ENCODE results near the gene CTDP1.

DNA sequence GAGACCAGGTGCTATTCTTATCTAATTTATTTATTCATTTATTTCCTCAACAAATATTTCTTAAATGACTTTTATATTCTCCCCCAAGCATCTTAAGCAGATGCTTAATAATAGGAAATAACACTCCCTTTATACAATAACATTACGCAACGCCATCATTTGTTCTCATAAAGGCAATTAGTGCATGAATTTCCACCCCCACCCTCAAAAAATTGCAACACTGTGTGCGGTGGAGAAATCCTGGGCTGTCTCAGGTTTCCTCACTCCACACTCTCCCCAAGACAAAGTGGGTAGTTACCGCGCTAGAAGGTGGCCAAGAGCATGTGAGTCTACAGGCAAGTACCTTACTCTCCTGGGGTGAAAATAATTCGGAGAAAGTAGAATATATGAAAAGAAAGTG, 37.0 kb upstream of the CTDP1 start:
- TF ChIP-seq, protein P1, sequence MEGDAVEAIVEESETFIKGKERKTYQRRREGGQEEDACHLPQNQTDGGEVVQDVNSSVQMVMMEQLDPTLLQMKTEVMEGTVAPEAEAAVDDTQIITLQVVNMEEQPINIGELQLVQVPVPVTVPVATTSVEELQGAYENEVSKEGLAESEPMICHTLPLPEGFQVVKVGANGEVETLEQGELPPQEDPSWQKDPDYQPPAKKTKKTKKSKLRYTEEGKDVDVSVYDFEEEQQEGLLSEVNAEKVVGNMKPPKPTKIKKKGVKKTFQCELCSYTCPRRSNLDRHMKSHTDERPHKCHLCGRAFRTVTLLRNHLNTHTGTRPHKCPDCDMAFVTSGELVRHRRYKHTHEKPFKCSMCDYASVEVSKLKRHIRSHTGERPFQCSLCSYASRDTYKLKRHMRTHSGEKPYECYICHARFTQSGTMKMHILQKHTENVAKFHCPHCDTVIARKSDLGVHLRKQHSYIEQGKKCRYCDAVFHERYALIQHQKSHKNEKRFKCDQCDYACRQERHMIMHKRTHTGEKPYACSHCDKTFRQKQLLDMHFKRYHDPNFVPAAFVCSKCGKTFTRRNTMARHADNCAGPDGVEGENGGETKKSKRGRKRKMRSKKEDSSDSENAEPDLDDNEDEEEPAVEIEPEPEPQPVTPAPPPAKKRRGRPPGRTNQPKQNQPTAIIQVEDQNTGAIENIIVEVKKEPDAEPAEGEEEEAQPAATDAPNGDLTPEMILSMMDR (conservative IDR thresholded peaks at IDR 0.05 in 1 of 2, IDR thresholded peaks at IDR 0.05 in 1 of 2; ENCODE audit: extremely low read depth in 1 of 2, insufficient read depth in 1 of 2, low read depth in 1 of 2, low read length in 2 of 2), result no peak
- no peak for TF ChIP-seq EZH2 (IDR thresholded peaks at IDR 0.05; ENCODE audit: borderline replicate concordance, low read length)

Measured in mammary epithelial cell (primary cell).